ENCODE data around the gene SAXO1.

- TF ChIP-seq CTCF (IDR thresholded peaks at IDR 0.05) (no peak), POLR2A (IDR thresholded peaks at IDR 0.05) (no peak)
Observed at GRCh38 chr9:18889550-18889949, 143.5 kb downstream of the SAXO1 start.

Measured in adrenal gland (tissue), 5 donors.